Peyer's patch (tissue), 4 donors: ENCODE results near the gene GRIK3.

Source experiments
- CTCF ChIP-seq, 6 experiments: fragments of 450-650 bp in 4 of 6; fragments of 200-600 bp in 2 of 6; sonication (generic) in 1 of 6; IDR thresholded peaks; one replicate each; pipeline ENCODE4 v1.5.1; 2017 to 2019; ENCODE audit warnings: antibody characterized with exemption in 6 of 6, mild to moderate bottlenecking in 3 of 6, moderate library complexity in 1 of 6
- POLR2A ChIP-seq, 2 donors: fragments of 450-650 bp; IDR thresholded peaks; one replicate each; pipeline ENCODE4 v1.5.1; 2017; ENCODE audit warnings: antibody characterized with exemption in 2 of 2, mild to moderate bottlenecking in 2 of 2, moderate library complexity in 2 of 2

- TF ChIP-seq CTCF (IDR thresholded peaks at IDR 0.05) (no peak), POLR2A (IDR thresholded peaks at IDR 0.05) (no peak)
Observed at GRCh38 chr1:37068260-37068659, 33.9 kb upstream of the GRIK3 start.
